NCI-H1048 (cell line): ENCODE measurements around the gene ATP5PB.

ENCODE experiments used
- DNase-seq: peaks from one replicate; lab custom pipeline; 2025; lab: John Stamatoyannopoulos, UW

Gene ATP5PB

GRCh38 chr1:111448918-111449702 lies at the start of gene ATP5PB, which contains the start of gene WDR77:
ATP5PB (plus strand) TSS chr1:111449464; CDS start chr1:111449542, 78 bp downstream.
WDR77 (minus strand) TSS chr1:111449256; CDS start chr1:111449169, 87 bp downstream.
- peak; percentile 99 for DNase-seq

GRCh38 chr1:111399792-111400610 lies 49.3 kb upstream of the ATP5PB start:
- no peak for DNase-seq

- DNase-seq: no peak
These were observed 47.2 kb upstream of the ATP5PB start for GRCh38 chr1:111402083-111402482.

- DNase-seq: no peak
These were observed 44.7 kb upstream of the ATP5PB start for GRCh38 chr1:111404588-111404987.

GRCh38 chr1:111406321-111406768 lies 42.9 kb upstream of the ATP5PB start:
- no peak for DNase-seq

- no peak for DNase-seq
These were observed 42.0 kb upstream of the ATP5PB start for GRCh38 chr1:111407301-111407700.

- no peak for DNase-seq
These were observed 36.4 kb upstream of the ATP5PB start for GRCh38 chr1:111412839-111413238.

- no peak for DNase-seq
These were observed 34.5 kb upstream of the ATP5PB start for GRCh38 chr1:111414756-111415155.

- DNase-seq: no peak
These were observed 33.8 kb upstream of the ATP5PB start for GRCh38 chr1:111415461-111415860.

- no peak for DNase-seq
These were observed 31.5 kb upstream of the ATP5PB start for GRCh38 chr1:111417755-111418154.

- DNase-seq: no peak
These were observed 30.2 kb upstream of the ATP5PB start for GRCh38 chr1:111419037-111419436.

GRCh38 chr1:111420377-111420776 lies 28.9 kb upstream of the ATP5PB start:
- DNase-seq: no peak

GRCh38 chr1:111422546-111423391 lies 26.5 kb upstream of the ATP5PB start:
- DNase-seq: no peak

GRCh38 chr1:111424281-111424680 lies 25.0 kb upstream of the ATP5PB start:
- no peak for DNase-seq

- DNase-seq: no peak
These were observed 12.5 kb upstream of the ATP5PB start for GRCh38 chr1:111436726-111437125.

GRCh38 chr1:111439461-111440351 lies 9.6 kb upstream of the ATP5PB start:
- no peak for DNase-seq

GRCh38 chr1:111441573-111442192 lies 7.6 kb upstream of the ATP5PB start:
- DNase-seq: no peak

GRCh38 chr1:111442457-111442856 lies 6.8 kb upstream of the ATP5PB start:
- no peak for DNase-seq

GRCh38 chr1:111444031-111444430 lies 5.2 kb upstream of the ATP5PB start:
- no peak for DNase-seq

GRCh38 chr1:111446546-111446945 lies 2.7 kb upstream of the ATP5PB start:
- DNase-seq: no peak
